GM18867 (cell line): ENCODE data around the gene INSM1.

Experiments used
- ATAC-seq: cut with Tn5 transposase; IDR thresholded peaks from one replicate; pipeline ENCODE4 v1.9.1; 2021; ENCODE audit warnings: mild to moderate bottlenecking, moderate library complexity; ENCODE audit not compliant: unreplicated experiment

INSM1 gene

DNA sequence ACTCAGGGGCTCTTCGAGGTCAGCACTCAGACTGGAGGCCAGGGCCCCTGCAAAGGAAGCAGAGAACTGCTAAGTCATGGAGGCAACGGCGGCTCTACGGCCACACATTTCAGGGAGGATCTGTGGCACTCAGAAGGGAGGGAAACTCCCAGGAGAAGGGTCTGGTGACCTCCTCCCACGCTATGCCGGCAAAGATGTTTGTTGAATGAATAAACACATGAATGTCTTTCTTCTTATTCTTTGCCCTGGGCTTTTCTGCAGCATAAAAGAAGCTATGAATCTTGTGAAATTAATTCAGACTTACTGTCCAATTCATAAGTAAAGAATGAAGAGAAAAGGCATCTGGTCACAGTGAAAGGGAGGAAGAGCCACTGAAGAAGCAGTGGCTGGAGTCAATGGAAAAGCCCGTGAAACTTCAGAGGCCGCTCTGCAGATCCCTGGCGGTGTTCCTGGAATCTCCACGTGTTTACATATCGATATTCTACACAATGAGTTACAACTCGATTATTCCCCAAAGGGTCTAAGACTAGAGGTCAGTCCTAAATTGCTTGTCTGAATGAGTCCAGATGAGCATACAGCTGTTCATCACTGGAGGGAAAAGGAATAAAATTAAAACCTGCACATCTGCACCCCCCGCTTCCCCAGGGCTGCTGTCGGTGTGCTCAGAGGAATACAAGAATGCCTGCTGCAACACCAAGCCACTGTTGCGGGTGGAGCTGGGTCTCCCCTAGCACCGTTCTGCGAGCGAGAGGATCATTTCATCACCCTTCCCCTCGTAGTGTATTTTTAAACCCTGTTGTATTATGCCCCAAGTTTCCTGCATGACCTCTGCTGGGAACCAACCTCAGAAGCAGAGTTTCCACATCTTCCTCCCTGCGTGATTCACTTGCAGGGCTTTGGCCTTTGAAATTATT is 25.6 kb downstream of the INSM1 start:
- no peak for ATAC-seq

DNA sequence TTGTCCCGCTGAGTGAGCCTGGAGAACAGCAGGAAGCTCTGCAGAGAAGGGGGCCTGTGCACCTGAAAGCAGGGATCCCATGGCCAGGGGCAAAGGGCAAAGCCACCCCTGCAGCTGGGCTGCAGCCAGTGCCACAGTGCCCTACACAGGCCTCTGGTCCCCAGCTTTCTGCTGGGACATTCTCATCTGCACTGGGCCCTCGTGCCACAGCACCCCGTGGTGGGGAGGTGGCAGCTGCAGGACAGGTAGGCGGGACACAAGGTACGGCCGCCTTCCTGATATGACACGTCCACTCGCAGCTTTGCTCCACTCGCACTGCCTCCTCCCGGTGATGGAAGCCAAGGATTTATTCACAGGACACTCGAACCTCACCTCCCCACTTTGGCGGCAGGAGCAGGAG is 27.2 kb downstream of the INSM1 start:
- no peak for ATAC-seq

DNA sequence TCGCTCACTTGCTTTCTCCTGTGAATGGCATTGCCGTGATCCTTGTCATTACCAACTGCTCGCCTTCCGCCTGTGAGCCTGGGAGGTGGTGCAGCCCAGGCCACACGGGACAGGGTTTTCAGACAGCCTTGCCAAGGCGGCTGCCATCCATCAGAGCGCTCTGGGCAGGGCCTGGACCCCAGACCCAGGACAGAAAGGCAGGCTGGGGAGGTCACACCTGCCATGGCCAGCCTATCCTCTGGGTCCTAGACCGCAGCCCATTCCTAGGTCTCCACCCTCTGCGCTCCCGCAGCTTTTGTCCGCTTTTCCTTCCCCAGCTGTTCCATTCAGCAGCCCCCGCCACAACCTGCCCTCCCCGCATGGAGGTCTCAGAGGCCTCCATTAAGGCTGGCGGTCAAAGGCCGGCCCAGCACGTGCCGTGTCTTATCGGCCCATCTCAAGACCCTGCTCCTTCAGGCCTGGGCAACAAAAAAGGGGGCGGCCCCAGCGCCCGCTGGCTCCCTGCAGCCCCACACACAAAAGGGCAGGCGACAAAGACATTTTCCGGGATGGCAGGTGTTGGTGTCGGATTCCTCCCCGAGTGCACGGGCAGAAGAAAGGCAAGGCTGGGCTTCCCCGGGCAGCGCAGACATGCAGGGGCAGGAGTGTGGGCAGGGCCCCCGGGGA is 28.1 kb downstream of the INSM1 start:
- no peak for ATAC-seq

DNA sequence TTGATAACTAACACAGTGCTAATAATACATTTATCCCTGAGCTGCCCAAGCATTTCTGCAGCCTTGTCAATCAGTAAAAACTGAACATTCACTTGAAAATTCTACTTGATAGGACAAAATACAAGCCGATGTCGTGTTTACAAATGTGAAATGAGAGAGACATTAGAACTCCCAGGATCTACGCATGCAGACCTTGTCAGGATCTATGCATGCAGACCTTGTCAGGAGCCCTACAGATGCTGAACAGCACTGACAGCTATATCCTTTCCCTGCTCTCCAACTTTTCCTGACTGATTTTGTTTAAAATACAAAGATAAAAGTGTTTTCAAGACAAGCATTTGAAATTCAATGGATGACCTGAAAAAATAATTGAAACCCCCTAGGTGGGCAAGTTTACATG is 28.9 kb downstream of the INSM1 start:
- ATAC-seq = no peak

DNA sequence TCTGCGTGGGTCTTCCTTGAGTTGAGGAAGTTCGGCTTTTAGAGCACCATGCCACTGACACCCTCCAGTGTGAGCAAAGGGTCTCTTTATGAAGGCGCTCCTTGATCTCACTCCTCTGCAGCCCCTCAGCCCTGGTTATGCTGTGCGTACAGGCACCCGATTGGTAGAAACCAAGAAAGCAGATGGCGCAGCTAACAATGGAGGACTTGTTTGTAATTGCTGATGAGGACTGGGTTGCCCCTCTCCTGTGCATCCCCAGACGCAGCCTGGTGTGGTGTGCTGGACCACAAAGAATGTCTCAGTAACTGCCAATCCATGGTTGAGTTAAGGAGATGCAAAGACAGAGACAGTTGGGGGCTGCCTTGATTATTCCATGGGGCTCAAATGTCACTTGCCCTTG is 30.2 kb downstream of the INSM1 start:
- ATAC-seq = no peak

DNA sequence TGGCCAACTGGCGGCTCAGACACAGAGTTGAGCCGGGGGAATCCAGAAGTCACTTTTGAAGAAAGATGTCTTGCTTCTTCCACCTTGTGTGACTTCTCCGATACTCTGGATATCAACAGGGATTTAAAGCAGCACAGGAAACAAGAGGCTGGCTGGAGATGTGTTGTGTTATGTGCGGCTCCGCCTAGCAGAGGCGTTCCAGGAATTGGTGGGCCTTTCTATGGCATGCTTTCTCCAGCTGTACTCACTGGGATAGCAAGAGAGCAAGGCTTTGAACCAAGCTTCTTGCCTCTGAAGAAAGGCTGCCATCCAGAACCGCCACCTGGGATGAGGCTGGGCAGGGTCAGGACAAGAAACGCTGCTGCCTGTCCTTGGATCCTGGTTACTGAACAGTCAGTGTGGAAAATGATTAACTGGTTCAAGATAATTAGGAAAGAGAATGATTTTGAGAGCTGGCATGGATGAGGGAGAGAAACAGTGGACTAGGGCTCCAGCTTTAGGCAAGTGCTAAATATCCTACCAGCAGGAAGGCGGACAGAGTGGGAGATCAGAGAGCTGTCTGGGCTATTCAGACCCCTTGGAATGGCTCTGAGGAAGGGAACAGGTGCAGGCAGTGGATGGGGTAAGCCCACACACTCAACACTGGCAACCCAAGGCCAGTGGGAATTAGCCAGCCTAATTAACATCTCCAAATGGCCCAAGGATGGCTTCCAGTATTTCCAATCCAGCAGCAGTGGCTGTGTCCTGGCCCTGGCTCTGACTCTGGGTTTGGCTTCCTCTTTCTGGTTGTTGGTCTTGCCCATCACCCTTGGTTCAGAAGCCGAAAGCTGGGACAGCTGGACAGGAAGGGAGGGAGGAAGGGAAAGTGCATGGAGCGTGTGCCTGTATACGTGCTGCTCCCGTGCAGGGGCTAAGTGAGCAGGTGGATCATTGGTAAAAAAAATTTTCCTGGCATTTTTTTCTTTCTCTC is 31.9 kb downstream of the INSM1 start:
- no peak for ATAC-seq

DNA sequence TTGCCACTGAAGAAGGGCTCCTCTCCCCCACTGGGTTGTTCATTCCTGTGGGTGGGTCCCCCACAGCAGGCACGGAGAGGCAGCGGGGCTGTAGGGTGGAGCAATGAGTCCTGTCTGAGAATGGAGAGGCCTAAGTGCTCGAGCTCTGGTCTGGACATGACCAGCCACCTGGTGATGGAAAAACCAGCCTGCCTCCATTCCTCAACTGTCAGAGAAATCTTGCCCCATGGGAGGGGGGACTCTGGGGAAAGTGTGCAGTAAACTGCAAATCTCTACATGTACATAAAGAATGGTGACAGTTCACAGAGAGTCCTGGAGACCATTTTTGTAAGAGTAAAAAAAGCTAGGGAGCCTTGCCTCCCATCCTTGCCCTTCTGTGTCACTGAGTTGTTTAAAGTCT is 34.1 kb downstream of the INSM1 start:
- ATAC-seq = no peak

DNA sequence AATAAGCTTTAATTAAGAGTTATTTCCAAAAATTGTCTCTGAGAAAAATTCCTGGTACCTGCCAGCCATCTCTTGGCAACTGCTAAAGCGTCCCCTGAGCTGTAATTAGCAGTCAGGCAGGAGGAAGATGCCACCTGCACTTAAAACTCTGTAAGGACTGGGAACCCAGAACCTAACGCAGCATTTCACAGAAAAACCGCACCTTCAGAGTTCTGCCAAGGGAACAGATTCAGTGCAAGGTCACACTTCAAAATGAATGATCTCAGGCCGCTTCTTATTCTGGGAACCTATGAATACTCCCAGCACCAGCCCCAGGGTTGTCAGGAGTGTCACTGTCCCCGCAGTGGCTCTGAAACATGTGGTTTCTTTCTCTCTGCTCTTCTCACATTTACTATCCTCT is 36.7 kb downstream of the INSM1 start:
- ATAC-seq = no peak

DNA sequence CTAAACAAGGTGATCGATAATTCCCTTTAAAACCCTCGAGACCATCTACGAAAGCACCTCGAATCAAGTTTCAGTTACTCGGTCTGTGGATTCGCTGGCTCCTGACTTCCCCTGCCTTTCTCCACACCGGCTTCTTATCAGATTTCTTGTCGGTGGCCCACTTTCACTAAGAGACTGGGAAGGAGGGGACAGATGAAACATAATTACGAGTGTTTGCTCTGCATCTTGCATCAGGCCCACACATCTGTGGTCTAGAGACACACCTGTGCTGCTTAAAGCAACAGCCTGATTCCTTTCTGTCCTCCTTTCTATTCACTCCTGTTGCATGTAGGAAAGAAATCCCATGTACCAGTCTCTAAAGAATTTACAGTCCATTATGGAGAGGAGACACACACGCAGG is 37.7 kb downstream of the INSM1 start:
- ATAC-seq = no peak

DNA sequence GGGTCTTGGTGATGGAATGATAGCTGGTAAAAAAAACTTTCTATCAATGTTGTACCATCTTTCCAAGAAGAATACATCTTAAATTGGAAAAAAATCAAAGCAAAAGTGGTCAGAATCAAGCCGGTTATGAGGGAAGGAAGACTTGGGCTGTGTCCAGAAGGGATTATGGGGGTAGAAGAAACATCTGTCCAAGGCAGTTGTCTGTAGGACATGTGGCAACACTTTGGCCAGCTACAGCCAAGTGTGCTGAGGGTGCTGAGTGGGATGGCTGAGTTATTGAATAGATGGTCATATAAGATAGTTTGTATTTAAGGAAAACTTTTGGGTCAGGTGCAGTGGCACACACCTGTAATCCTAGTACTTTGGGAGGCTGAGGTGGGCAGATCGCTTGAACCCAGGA is 38.4 kb downstream of the INSM1 start:
- ATAC-seq = no peak

DNA sequence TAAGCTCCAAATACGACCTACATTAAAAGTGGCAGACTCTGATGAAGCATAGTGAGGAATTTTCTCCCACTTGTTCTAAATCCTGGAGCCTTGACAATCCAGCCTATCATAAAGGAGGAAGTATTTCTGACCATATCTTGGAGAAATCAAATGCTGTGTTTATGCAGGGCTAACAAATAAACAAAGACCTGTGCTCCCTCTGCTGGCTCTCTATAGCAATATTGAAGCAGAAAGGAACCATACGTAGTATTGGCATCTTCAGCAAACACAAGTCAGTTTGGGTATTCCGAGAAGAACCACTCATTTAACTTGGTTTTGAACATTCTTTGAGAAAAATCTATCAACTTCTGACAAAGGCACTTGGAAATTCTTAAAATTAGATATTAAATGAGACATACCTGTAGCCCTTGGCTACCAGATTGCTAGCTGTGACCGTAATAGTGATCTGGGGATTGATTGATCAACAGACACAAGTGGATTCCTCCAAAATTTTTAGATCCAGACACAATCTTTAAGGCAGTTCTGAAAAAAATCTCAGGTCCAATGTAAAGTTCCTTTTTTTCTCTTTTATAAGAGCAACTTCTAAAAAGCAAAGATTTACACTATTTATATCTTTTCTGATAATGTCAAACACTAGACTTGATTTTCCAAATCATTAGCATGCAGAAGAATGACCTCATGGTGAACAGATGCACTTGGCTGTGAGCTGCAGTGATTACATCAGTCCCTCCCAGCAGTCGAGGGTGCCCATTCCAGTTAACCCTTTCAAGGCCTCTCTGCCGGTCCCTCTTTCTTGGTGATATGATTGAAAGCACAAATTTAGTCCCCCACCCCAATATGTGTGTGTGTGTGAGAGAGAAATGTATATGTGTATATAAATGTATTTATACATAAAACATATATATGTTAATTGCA is 40.2 kb downstream of the INSM1 start:
- ATAC-seq = no peak

DNA sequence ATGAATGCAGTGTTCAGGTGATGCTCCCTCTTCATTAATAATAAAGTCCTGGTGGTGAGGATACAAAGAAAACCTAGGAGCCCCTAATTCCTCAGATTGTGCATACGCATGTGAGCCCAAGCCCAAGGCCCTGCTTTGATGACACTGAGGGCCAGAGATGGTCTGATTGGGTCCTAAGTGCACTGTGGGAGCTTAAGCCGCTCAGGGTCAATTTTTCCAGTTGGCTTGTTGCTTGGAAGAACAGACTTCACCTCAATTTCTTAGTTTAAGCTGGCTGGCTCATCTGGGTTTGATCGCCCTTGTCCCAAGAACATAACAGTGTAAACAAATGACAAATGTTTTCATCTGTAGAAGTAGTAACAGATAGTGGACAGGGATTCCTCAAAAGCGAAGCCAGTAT is 41.4 kb downstream of the INSM1 start:
- no peak for ATAC-seq

DNA sequence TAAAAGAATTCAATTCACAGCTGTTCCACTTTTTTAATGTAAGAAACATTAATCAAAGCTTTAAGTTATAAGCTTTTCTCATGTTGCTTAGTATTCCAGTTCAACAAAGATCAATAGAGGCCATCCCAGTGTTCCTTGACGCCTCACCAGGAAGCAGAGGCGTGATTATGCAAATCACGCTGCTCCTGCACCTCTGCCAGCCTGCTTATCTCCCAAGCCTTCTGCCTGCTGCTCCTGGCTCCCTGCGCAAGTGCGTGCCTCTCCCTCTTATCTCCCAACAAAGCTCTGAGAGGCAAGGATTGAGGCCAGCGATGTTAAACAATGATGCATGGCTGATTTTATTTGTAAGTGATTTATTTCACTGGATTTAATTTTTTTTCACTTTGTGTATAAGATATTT is 42.8 kb downstream of the INSM1 start:
- no peak for ATAC-seq

DNA sequence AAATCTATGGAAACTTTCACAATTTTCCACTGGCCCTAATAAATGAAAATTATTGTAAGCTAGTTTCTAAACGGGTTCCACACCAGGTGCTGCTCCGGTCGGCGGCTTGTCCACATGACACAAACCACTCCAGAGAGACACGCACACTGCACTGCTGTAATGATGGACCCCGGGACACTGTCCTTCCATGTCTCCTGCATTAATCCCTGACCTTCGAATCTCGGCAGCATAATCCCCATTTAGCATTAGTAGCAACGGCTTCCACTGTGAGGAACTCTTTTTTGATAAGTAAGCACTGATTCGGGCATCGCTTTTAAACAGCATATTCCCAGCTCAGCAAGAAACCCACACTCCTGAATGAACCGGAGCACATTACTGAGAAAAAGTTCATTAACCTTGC is 43.5 kb downstream of the INSM1 start:
- no peak for ATAC-seq

DNA sequence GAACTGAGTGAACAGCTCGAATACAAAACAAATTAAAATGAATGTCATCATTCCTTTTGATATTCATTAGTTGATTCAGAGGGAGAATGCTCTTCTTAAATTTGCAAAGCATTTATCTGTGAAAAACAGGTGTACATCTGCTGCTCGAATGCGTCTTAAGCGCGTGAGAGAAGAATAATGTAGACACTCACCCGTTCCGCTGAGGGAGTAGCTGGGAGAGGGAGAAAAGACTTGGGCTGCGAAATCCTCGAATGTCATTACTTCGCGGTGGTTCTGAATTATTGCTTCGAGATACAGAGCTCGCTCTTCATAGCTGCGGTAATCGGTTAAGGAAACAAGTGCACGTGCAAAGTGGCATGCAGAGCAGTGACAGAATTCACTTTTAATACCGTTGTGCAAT is 43.9 kb downstream of the INSM1 start:
- no peak for ATAC-seq

DNA sequence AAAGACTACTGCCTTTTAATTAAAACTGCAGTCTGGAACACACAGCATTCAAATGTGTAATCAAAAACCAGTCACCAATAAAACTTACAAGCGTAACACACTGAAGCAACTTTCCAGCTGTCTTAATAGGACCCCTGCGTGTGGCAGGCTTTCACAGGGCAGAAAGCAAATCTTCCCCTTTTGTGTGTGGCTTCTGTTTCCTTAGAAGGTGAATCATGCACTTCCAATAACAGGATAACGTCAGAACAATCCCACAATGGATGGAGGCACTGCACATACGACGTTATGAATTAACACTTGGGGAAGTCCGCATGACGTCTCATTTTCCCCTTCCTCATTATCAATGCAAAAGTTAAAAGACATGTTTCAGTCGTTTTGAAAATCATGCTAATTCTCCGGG is 44.8 kb downstream of the INSM1 start:
- ATAC-seq = no peak

DNA sequence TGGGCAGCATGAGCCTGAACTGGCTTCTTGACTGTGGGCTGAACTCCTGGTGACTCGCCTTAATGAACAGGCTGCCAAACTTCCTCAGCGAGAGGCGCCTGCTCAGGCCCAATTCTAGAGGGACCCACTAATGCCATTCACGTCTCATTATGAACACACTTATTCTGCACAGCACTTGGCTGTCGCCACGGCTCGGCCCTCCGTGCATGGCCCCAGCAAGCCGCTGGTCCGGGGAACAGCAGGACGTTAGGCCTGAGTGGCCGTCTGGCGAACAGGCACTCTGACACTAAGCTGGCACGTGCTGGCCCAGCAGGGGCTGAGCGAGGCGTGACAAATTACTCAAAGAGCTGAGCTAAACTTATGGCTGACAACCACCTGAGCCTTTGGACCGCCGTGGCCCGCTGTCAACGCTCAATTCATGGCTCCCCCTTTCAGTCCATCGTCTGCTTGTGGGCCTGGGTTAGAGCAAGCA is 45.9 kb downstream of the INSM1 start:
- no peak for ATAC-seq

DNA sequence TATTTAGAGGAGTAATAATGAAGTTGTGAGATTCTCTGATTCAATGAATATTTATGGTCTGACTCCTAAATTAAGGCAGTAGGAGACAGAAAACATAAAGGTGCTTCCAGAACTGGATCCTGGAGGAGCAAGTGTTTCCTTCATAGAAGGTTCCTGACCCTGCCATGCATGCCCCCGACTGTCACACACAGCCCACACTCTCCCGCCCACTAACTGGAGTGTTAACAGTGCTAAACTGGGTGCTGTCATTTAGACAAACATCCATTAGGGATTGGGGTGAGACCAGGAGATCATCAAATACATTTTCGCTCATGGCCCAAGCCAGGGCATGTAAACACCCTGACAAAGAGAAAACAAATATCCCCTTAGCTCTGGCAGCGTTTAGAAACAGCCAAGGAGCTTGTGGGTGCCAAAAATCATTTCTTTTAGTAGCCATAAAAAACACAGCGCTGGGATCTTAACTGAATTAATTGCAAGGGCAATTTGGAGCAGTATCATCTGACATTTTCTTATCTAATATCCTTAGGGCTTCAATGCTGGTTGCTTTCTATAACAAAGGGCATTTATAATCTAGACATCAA is 46.8 kb downstream of the INSM1 start:
- no peak for ATAC-seq

DNA sequence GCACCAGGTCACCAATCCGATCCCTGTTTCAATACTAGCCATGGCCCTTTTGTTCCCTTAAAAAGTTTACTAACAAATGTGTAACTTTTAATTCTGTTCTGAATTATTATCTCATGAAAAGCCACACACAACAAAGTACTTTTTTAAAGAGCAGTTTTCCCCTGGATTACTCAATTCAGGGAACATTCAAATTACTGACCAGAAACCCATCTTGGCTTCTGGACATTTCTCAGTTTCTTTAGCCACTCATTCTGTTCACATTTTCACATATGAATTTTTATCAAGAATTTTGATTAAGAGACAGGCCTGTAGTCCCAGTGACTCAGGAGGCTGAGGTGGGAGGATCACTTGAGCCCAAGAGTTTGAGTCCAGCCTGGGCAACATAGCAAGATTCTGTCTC is 47.4 kb downstream of the INSM1 start:
- no peak for ATAC-seq
